Esophagus muscularis mucosa (tissue), 4 donors: ENCODE measurements around the gene PCNX1.

ENCODE experiments used
- EP300 ChIP-seq: sonication (generic); formaldehyde crosslinking; IDR thresholded peaks from one replicate; pipeline ENCODE4 v1.6.1; 2017; ENCODE audit warnings: antibody characterized with exemption
- POLR2A ChIP-seq: fragments of 450-650 bp; IDR thresholded peaks from one replicate; pipeline ENCODE4 v1.6.1; 2017; ENCODE audit warnings: antibody characterized with exemption, moderate library complexity, mild to moderate bottlenecking, low read depth
- POLR2AphosphoS5 ChIP-seq, 2 donors: sonication (generic); formaldehyde crosslinking; IDR thresholded peaks; one replicate each; pipeline ENCODE4 v1.6.1; 2017; ENCODE audit warnings: antibody characterized with exemption in 2 of 2
- TF ChIP-seq, protein P1 (sequence below), 3 experiments: fragments of 200-600 bp in 2 of 3; fragments of 450-650 bp in 1 of 3; sonication (generic) in 2 of 3; IDR thresholded peaks; one replicate each; pipeline ENCODE4 v1.5.1; 2017 to 2019; ENCODE audit warnings: antibody characterized with exemption in 3 of 3, mild to moderate bottlenecking in 2 of 3, moderate library complexity in 1 of 3

DNA sequence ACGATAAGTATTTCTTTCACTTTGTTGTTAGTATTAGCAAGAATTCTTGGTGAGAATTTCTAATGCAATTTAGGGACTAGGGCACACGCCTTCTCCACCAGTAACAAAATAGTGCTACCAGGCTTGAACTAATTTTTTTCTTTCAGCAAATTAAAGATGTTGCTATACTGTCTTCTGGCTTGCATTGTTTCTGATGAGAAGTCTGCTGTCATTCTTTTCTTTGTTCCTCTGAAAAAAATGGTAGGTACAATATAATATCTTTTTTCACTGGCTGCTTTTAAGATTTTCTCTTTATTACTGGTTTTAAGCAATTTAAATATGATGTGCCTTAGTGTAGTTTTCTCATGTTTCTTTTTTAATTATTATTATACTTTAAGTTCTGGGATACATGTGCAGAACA, 171.2 kb downstream of the PCNX1 start:
- TF ChIP-seq, protein P1, sequence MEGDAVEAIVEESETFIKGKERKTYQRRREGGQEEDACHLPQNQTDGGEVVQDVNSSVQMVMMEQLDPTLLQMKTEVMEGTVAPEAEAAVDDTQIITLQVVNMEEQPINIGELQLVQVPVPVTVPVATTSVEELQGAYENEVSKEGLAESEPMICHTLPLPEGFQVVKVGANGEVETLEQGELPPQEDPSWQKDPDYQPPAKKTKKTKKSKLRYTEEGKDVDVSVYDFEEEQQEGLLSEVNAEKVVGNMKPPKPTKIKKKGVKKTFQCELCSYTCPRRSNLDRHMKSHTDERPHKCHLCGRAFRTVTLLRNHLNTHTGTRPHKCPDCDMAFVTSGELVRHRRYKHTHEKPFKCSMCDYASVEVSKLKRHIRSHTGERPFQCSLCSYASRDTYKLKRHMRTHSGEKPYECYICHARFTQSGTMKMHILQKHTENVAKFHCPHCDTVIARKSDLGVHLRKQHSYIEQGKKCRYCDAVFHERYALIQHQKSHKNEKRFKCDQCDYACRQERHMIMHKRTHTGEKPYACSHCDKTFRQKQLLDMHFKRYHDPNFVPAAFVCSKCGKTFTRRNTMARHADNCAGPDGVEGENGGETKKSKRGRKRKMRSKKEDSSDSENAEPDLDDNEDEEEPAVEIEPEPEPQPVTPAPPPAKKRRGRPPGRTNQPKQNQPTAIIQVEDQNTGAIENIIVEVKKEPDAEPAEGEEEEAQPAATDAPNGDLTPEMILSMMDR (IDR thresholded peaks at IDR 0.05), result no peak
- no peak for TF ChIP-seq POLR2A
- TF ChIP-seq EP300, result no peak
- no peak for TF ChIP-seq POLR2AphosphoS5 (IDR thresholded peaks at IDR 0.05)
